Tibial nerve (tissue), 4 donors: ENCODE measurements around the gene VWA8.

ENCODE experiments used
- CTCF ChIP-seq, 5 experiments: fragments of 200-600 bp in 3 of 5; fragments of 450-650 bp in 2 of 5; sonication (generic) in 3 of 5; IDR thresholded peaks; one replicate each; pipeline ENCODE4 v1.5.1; 2016 to 2019; ENCODE audit warnings: antibody characterized with exemption in 5 of 5, mild to moderate bottlenecking in 3 of 5, moderate library complexity in 2 of 5
- EP300 ChIP-seq, 2 donors: sonication (generic); formaldehyde crosslinking; IDR thresholded peaks; one replicate each; pipeline ENCODE4 v1.6.1; 2017; ENCODE audit warnings: antibody characterized with exemption in 2 of 2, mild to moderate bottlenecking in 1 of 2
- POLR2A ChIP-seq, 2 donors: fragments of 450-650 bp; IDR thresholded peaks; one replicate each; pipeline ENCODE4 v1.6.1; 2017; ENCODE audit warnings: antibody characterized with exemption in 2 of 2, mild to moderate bottlenecking in 2 of 2, moderate library complexity in 2 of 2

GRCh38 chr13:41605319-41606285, 355.3 kb downstream of the VWA8 start:
- no peak for TF ChIP-seq CTCF (IDR thresholded peaks at IDR 0.05)
- TF ChIP-seq POLR2A (IDR thresholded peaks at IDR 0.05) = no peak
- no peak for TF ChIP-seq EP300 (IDR thresholded peaks at IDR 0.05)
